DMS53 treated with DMSO at 0.1 percent for 48 hours (cell line): ENCODE measurements around the gene TBC1D10A.
A peak's percentile ranks its signal among the peaks of the same experiment; 100 is the strongest.

ENCODE experiments used
- DNase-seq: peaks from one replicate; lab custom pipeline; 2025; ENCODE audit not compliant: unreplicated experiment; lab: John Stamatoyannopoulos, UW

TBC1D10A gene

GRCh38 chr22:30287648-30288418, 38.9 kb downstream of the TBC1D10A start:
- peak; percentile 14 for DNase-seq

GRCh38 chr22:30286813-30287647, 39.7 kb downstream of the TBC1D10A start:
- peak; percentile 10 for DNase-seq

- DNase-seq, result no peak
These were observed 40.4 kb downstream of the TBC1D10A start for GRCh38 chr22:30286331-30286730.

GRCh38 chr22:30285846-30286200, 40.9 kb downstream of the TBC1D10A start:
- DNase-seq, result no peak

GRCh38 chr22:30285176-30285845, 41.4 kb downstream of the TBC1D10A start:
- DNase-seq, result no peak

GRCh38 chr22:30284666-30285065, 42.1 kb downstream of the TBC1D10A start:
- DNase-seq, result no peak

- DNase-seq, result no peak
These were observed 42.6 kb downstream of the TBC1D10A start for GRCh38 chr22:30284172-30284571.

- no peak for DNase-seq
These were observed 43.4 kb downstream of the TBC1D10A start for GRCh38 chr22:30283342-30283741.

- no peak for DNase-seq
These were observed 44.1 kb downstream of the TBC1D10A start for GRCh38 chr22:30282616-30283046.

GRCh38 chr22:30280505-30280904, 46.2 kb downstream of the TBC1D10A start:
- DNase-seq, result no peak

- no peak for DNase-seq
These were observed 46.8 kb downstream of the TBC1D10A start for GRCh38 chr22:30279932-30280331.

GRCh38 chr22:30279046-30279788, 47.5 kb downstream of the TBC1D10A start:
- no peak for DNase-seq

- DNase-seq, result no peak
These were observed 49.0 kb downstream of the TBC1D10A start for GRCh38 chr22:30277547-30278344.

- no peak for DNase-seq
These were observed 50.7 kb downstream of the TBC1D10A start for GRCh38 chr22:30276039-30276438.

GRCh38 chr22:30275625-30276024, 51.1 kb downstream of the TBC1D10A start:
- DNase-seq, result no peak

GRCh38 chr22:30274437-30274812, 52.3 kb downstream of the TBC1D10A start:
- no peak for DNase-seq

- no peak for DNase-seq
These were observed 52.9 kb downstream of the TBC1D10A start for GRCh38 chr22:30273711-30274436.

GRCh38 chr22:30272781-30273601, 53.8 kb downstream of the TBC1D10A start:
- DNase-seq, result no peak

- DNase-seq, result no peak
These were observed 55.9 kb downstream of the TBC1D10A start for GRCh38 chr22:30270832-30271231.
